GM18873 (cell line): ENCODE results near the gene GABRR2.

ENCODE experiments used
- ATAC-seq: cut with Tn5 transposase; IDR thresholded peaks from one replicate; pipeline ENCODE4 v1.9.1; 2021; ENCODE audit warnings: mild to moderate bottlenecking, moderate library complexity, moderate number of reproducible peaks; ENCODE audit not compliant: unreplicated experiment, low FRiP score

The GABRR2 gene

GRCh38 chr6:89217299-89217910 is 97.7 kb downstream of the GABRR2 start, which contains the start of gene GABRR1:
TSS of gene GABRR1 (minus strand) at chr6:89217358. CDS start at chr6:89217322, 36 bp downstream.
- ATAC-seq = no peak

- ATAC-seq = no peak
These were observed 98.7 kb downstream of the GABRR2 start for GRCh38 chr6:89216411-89216810.

GRCh38 chr6:89215391-89215790 is 99.7 kb downstream of the GABRR2 start:
- no peak for ATAC-seq

DNA sequence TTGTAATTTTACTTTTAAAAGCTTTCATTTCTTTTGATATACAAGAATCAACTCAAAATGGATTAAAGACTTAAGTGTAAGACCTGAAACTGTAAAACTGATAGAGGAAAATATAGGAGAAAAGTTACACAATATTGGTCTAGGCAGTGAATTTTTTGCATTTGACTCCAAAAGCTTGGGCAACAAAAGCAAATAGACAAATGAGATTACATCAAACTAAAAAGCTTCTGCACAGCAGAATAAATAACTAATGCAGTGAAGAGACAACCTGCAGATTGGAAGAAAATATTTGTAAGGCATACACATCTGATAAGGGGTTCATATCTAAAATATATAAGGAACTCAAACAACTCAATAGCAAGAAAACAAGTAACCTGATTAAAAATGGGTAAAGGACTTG is 100.9 kb downstream of the GABRR2 start:
- no peak for ATAC-seq

DNA sequence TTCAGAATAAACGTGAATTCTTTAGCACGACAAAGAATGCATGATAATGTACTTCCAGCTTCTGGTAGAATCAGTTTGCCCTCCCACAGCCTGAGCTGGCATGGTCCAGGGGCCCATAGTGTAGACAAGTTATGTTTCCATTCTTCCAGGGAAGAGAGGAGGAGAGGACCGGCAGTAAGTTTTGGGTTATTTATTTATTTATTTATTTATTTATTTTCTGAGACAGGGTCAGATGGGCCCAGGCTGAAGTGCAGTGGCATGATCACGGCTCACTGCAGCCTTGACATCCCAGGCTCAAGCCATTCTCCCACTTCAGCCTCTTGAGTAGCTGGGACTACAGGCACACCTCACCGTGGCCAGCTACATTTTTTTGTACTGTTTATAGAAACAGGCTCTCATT is 102.6 kb downstream of the GABRR2 start:
- ATAC-seq = no peak

GRCh38 chr6:89209457-89209856 is 105.6 kb downstream of the GABRR2 start:
- no peak for ATAC-seq

- no peak for ATAC-seq
These were observed 106.5 kb downstream of the GABRR2 start for GRCh38 chr6:89208551-89208950.
